Stimulated activated CD8-positive, alpha-beta memory T cell treated with anti-CD3 and anti-CD28 coated beads, Interleukin-7, amount 100 ng/mL, for 4 hours (primary cell): ENCODE results near the gene SP7.
"Not testable (repeated sequence)": the region's sequence is repeated elsewhere in the genome, so short reads cannot be mapped to it uniquely, and the experiment has no call there.

Source experiments
- DNase-seq, 2 donors: peaks; one replicate each; pipeline ENCODE4 v3.0.0-alpha.2; 2020; ENCODE audit warnings: low read depth in 2 of 2

The SP7 gene

DNA sequence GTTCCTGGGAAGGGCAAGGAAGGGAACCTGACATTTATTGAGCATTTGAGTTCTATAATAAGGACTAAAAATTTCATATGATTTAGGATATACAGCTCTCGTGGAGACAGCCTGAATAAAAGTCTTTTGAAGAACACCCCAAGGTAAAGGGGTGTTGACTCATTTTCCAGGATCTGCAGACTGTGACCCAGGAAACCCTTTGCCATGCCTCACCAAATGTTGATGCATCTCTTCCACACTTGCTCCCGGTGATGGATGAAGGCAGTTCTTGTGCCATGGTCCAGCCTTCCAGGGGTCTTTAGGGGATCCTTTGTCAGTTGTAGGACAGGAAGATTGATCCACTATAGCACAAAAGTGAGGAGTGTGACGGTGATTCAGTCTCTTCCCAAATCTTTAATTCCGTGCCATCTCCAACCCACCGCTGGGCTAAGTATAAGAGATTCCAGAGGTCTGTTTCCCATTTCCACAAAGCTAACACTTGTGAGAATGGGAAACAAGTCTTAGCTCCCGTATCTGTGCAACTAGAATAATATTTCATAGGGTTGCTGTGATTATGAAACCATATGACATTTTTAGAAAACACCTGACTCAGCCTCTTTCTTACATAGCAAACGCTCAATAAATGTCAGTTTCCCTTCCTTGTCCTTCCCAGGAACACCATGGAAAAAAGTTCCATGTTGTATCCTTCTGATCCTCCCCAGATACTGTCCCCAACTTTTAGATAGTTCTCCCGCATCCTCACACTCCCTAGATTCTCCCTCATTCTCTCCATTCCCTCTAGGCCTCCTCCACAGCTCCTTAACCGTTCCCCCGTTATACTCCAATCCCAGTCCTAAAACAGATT is 15.6 kb downstream of the SP7 start:
- DNase-seq = no peak

DNA sequence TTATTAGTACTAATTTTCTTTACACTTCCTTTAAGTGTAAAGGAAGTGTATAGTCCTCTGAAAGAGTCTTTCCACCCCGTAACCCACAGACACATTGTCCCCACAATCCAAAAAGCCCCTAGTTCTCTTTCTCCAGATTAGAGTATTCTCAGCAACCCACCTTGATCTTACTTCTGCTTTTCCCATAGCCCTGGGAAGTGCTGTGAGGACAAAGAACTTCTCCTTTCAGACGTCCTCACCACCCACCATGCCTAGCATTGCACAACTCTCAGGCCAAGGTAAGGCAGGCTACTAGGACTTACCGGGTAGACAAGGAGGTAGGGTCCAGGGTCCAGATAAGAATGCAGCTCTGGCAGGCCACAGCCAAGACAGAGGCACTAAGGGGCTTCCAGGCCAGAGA is 22.2 kb downstream of the SP7 start:
- DNase-seq = no peak

DNA sequence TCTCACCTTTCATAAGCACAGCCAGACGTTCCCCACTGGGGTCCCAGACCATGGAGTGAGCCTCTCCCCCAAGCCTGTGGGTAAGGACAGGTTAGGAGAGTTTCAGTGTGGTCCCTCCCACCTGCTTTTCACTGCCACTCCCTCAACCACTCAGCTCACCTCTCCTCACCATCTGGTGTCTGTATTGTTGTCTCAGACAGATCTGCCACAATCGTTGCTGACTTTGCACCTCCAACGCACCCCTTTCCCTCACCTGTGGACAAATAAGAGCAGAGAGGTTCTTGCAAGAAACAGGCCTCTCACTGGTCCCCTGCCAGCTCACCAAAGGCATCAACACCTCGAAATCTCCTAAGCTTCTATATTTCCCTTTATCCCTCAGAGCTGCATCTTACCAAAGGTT is 27.9 kb downstream of the SP7 start:
- DNase-seq = no peak

DNA sequence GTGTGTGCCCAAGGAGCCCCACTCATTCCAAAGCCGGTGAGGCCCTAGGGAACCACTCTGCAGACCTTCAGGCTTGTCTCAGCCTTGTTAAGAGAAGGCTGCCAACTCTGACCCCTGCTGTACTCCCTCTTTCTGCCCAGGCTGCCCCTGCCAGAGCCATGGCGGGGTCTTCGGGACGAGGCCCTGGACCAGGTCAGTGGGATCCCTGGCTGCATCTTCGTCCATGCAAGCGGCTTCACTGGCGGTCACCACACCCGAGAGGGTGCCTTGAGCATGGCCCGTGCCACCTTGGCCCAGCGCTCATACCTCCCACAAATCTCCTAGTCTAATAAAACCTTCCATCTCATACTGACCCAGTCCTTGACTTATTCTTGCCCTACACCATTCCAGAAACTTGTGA is 29.3 kb downstream of the SP7 start:
- no peak for DNase-seq

DNA sequence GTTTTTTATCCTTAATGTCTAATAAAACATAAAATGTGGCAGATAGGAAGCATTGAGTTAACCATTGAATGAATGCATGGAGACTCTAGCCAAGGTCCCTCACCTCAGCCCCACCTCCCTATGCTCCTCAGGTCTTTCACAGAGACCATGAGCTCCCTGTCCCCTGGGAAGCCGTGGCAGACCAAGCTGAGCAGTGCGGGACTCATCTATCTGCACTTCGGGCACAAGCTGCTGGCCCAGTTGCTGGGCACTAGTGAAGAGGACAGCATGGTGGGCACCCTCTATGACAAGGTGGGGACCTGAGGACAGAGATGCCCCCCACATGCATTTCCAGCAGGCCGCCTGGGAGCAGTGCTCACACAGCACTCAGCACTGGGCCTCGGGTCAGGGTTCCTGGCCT is 33.3 kb downstream of the SP7 start:
- no peak for DNase-seq

DNA sequence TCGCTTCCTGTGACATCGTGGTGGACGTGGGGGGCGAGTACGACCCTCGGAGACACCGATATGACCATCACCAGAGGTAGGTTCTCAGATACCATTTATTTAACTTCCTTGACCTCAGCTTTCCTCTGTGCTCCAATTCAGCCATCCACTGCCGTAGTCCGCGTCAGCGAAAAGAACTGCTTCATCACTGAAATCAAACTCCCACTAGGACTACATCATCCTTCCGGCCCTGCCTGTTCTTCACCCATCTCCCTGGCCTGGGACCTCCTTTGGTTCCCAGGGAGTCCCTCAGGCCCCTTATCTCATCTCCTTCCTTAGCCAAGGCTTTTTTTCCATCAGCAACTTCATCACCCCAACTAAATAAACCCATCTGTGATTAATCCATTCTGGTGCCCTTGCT is 36.0 kb downstream of the SP7 start:
- DNase-seq = no peak

DNA sequence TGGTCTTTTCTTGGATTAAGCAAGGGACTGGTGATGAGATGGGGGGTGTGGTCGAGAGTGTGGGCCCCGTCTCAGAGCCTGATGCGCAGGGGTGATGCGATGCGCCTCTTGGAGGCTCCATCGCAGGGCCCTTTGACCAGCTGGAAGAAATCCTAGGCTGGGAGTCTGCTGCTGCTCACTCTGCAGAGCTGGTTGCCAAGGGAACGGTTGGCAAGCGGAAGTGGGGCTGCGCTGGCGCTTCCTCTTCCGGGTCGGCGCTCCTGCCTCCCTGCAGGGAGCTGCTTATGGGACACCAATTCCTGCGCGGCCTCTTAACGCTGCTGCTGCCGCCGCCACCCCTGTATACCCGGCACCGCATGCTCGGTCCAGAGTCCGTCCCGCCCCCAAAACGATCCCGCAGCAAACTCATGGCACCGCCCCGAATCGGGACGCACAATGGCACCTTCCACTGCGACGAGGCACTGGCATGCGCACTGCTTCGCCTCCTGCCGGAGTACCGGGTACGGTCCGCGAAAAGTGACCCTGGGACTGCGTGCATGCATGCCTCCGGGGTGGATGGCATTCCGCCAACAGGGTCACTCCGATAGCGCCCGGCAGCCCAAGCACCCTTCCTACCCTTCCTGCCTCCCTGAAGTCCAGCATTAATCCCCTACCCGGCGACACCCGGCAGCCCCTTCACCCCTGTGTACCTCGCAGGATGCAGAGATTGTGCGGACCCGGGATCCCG is 36.5 kb downstream of the SP7 start, which contains the start of gene MYG1:
Gene MYG1, plus strand, starts transcription at position 242 of the 727 bp plus-strand sequence. Its CDS starts 43 bp downstream, at position 285.
- DNase-seq = peak; percentile 64 to 75

DNA sequence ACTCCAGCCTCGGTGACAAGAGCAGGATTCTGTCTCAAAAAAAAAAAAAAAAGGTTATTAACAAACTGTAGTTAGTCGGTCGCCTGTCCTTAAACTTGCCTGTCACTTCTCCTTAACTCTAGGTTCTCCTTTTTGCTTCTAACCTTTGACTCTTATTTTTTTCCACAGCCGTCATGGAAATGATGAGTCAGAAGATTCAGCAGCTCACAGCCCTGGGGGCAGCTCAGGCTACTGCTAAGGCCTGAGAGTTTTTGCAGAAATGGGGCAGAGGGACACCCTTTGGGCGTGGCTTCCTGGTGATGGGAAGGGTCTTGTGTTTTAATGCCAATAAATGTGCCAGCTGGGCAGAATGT is 37.1 kb downstream of the SP7 start:
- peak in 1 of 2 donors; percentile 12 for DNase-seq

DNA sequence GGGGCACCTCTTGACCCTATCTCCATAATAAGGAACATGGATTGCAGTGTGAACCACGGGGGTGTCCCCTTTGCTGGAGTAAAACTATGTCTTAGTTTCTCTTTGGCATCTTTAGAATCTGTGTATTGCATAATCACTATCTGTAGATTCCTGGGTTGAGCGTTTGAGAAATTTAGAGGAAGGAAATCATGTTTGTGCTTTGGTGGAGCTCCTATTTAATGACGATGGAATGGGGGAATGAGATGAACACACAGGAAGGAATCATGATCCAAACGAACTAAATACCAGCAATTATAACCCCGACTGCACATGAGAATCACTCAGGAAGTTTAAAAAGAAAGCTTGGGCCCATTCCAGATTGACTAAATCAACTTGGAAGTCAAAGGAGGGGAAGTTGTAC is 38.0 kb downstream of the SP7 start:
- no peak for DNase-seq

DNA sequence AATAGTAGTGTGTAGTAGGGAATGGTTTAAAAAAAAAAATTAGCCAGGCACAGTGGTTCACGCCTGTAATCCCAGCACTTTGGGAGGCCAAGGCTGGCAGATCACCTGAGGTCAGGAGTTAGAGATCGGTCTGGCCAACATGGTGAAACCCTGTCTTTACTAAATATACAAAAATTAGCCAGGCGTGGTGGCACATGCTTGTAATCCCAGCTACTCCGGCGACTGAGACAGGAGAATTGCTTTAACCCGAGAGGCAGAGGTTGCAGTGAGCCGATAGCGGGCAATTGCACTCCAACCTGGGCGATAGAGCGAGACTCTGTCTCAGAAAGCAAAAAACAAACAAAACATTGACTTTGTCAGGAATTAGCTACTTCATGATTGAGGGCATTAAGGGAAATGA is 39.0 kb downstream of the SP7 start:
- DNase-seq = not testable (repeated sequence)

DNA sequence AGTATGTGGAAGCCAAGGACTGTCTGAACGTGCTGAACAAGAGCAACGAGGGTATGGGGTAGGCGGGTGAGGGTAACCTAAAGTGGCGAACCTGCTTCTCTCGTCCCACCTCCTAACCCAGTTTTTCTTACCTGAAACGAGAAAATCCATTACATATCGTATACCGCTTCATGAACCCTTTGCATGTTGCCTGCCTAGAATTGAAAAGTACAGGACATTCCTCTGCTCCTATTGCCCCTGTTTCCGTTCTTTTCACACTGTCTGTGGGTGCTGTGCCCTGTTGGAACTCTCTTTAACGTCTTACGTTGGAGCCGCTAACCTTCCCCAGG is 40.3 kb downstream of the SP7 start:
- no peak for DNase-seq

DNA sequence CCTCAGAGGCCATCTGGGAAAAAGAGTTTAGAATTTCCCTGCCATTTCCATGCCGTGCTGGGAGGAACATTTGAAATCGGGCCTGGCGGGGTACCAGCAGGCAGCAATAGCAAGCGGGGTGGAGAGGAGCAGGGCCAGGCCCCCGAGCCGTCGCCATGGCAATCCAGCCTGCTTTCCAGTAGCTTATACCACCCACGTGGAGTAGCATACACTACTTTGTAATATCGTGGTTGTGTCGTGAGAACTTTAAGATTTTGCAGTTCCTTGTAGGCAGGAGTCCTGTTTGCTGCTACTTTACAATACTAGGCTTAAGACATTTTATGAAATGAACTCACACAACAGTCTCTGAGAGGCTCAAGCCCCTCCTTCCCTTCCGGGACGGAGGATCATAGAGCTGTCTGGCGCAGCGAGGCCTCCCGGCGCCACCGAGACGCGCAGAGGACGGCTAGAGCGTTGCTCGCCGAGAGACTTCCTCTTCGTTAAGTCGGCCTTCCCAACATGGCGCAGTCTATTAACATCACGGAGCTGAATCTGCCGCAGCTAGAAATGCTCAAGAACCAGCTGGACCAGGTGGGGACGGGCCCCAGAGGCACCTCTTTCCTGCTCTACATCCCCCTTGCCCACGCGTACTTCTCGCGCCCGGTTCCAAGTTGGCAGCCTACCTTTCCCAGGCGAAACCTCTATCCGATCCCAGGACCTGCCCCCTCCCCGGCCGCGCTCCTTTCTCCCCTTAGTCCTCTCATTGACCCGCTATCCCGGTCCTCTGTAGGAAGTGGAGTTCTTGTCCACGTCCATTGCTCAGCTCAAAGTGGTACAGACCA is 40.9 kb downstream of the SP7 start, which contains the start of gene PFDN5:
Gene PFDN5, plus strand, starts transcription at position 473 of the 821 bp plus-strand sequence. Its CDS starts 26 bp downstream, at position 499.
- DNase-seq = peak; percentile 75 to 81

DNA sequence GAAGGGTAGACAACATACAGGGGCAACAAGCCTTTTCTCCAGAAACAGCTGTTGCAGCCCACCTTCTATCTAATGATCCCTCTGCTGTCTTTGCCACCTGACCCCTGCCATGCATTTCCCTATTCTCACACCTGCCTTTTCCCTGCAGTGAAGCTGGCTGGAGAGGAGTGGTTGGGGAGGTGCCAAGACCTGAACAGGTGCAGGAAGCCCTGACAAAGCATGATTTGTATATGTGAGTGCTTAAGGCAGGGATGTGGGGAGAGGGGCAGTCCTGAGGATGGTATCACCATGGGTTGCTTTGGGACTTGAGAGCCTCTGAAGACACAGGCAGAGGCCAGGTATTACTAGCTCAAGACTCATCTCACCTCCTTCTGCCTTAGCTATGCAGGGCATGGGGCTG is 43.7 kb downstream of the SP7 start:
- no peak for DNase-seq

DNA sequence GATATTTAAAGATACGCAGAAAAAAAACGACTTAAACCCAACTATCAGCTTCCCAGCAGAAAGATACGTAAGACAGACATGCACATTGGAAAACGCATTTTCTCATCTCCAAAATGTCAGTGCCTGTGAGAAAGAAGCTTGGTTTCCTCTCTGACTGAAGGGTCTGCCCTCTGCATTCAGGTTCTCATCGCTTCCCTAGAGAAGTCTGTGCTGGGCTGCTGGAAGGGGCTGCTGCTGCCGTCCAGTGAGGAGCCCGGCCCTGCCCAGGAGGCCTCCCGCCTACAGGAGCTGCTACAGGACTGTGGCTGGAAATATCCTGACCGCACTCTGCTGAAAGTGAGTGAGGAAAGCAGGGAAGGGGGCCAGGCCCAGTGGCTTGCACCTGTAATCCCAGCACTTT is 45.5 kb downstream of the SP7 start:
- no peak for DNase-seq

DNA sequence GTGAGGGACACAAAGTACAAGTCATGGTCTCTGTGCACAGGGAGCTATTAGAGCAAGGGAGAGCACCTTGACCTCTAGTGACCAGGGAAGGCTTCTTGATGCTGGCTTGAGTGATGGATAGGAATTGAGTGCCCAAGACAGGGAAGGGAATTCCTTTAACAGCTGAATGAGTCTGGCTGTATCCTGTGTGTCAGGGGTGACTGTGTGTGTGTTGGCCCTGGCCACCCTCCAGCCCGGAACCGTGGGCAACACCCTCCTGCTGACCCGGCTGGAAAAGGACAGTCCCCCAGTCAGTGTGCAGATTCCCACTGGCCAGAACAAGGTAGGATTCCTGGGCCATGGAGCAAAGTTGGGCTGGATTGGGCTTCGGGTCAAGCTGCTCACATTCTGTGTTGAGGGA is 46.3 kb downstream of the SP7 start:
- no peak for DNase-seq

DNA sequence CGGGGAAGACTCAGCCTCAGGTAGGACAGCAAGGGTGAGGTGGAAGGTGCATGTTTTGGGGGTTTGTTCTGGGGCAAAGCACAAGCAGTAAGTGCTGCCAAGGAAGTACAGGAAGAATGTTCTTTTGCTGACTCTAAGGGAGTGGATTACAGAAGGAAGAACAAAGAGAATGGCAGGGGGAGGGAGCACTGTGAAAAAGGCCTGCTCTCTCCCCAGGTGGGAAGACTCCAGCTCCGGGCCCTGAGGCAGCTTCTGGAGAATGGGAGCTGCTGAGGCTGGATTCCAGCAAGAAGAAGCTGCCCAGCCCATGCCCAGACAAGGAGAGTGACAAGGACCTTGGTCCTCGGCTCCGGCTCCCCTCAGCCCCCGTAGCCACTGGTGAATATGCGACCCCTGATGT is 47.8 kb downstream of the SP7 start:
- no peak for DNase-seq

DNA sequence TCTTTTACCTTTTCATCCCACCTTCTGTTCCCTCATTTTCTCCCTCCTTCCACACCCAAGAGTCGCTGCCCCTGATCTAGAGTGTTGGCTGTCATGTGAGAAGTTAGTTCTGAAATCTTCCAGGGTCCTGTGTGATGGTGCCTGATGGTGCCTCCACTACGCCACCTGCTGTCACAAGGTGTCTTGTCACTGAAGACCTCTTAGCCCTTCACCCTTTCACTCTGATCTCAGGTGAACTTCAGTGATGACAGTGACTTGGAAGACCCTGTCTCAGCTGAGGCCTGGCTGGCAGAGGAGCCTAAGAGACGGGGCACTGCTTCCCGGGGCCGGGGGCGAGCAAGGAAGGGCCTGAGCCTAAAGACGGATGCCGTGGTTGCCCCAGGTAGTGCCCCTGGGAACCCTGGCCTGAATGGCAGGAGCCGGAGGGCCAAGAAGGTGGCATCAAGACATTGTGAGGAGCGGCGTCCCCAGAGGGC is 48.4 kb downstream of the SP7 start:
- DNase-seq = peak; percentile 38 to 63

DNA sequence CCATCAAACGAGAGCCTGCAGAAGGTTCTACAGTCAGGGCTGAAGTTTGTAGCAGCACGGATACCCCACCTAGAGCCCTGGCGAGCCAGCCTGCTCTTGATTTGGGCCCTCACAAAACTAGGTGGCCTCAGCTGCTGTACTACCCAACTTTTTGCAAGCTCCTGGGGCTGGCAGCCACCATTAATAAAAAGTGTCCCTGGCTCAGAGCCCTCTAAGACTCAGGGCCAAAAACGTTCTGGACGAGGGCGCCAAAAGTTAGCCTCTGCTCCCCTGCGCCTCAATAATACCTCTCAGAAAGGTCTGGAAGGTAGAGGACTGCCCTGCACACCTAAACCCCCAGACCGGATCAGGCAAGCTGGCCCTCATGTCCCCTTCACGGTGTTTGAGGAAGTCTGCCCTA is 49.7 kb downstream of the SP7 start:
- DNase-seq = no peak

DNA sequence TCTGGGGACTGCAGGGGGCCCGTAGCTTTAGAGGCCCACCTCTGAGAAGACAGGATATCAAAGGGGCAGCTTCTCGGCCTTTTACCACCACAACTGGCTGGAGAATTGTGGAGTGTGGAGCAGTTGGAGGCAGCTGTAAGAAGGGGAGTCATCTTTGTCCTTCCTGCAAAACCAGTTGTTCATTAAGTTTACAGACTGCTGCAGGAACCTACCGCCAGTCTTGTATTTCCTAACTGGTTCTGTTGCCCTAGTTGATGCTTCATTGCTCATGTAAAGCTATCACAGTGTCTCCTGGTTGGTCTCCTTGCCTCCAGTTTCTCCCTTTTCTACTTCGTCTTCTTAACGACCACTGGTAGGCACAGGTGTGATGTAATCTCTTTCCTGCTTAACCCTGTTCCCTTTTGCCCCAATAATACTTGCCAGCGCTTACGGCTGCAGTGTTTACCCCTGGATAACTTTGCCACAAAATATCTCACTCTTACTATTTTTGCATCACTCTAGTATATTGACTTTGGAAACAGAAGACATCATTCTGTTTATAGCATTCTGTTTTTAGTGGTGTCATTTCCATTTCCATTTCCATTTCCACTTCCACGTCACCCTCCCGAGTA is 56.2 kb downstream of the SP7 start:
- DNase-seq = no peak

DNA sequence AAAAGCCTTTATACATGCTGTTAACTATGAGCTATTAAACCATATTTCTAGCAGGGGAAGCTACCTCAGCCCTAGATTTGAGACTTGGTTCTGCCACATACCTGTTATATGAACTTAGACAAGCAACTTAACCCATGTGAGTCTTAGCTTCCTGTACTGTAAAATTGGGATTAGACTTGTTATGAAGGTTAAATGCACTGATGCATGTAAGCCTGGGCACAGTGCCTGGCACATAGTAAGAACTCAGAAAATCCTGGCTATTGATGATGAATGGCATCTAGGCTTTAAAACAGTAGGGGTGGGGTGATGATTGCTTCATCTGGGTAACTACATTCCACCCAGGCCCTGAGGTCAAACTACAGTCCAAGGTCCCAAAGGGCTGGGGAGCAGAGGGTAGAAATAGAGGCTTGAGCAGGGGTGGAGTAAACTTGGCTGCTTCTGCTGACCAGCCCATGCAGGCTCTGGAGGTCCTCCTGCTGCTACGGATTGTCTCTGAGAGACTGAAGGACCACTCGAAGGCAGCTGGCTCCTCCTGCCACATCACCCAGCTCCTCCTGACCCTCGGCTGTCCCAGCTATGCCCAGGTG is 56.8 kb downstream of the SP7 start:
- no peak for DNase-seq

DNA sequence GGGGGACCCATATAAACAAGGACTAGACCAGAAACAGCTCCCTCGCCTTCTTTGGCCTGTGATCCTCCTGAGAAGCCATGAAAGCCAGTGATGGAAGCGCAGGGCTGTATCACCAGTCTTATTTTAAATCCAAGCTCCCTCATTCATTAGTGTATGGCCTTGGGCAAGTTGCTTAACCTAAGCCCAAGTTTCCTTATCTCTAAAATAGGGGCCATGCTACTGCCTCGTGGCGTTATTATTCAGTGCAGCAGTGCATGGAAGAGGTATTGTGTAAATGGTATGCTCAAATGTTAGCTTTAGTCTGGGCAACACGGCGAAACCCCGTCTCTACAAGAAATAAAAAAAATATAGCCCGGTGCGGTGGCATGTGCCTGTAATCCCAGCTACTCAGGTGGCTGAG is 58.2 kb downstream of the SP7 start:
- no peak for DNase-seq
